ENCODE results near the gene DMTF1.

DMTF1 gene

GRCh38 chr7:87151729-87152111 lies 533 bp upstream of the DMTF1 start:
- peak overlapping the region; percentile 94 for H3K27ac Mint-ChIP-seq (ENCODE audit: low read depth)
- H3K4me1 Mint-ChIP-seq, result peaks cover 39% of the 10 kb centered on the region
- no peaks in the 10 kb centered on the region for H3K9me3 Mint-ChIP-seq
- ATAC-seq (replicated peaks; ENCODE audit: extremely low read depth, poor library complexity, severe bottlenecking), result peak; percentile 26
- H3K27me3 Mint-ChIP-seq, result no peaks in the 10 kb centered on the region
- peaks cover 17% of the 10 kb centered on the region for H3K36me3 Mint-ChIP-seq (ENCODE audit: insufficient read depth)
- peak overlapping the region; percentile 95 for H3K4me3 Mint-ChIP-seq
- DNase-seq (ENCODE audit: low spot score in 2 of 2), result no peak

- ATAC-seq (replicated peaks; ENCODE audit: extremely low read depth, poor library complexity, severe bottlenecking) (peak; percentile 22), DNase-seq (ENCODE audit: low spot score in 2 of 2) (peak; percentile 13 to 18)
- H3K9me3 Mint-ChIP-seq, result no peaks in the 10 kb centered on the region
- H3K36me3 Mint-ChIP-seq (ENCODE audit: insufficient read depth), result peaks cover 17% of the 10 kb centered on the region
- H3K4me3 Mint-ChIP-seq, result peak overlapping the region; percentile 95
- peaks cover 46% of the 10 kb centered on the region for H3K4me1 Mint-ChIP-seq
- peak overlapping the region; percentile 94 for H3K27ac Mint-ChIP-seq (ENCODE audit: low read depth)
- H3K27me3 Mint-ChIP-seq, result no peaks in the 10 kb centered on the region
These were observed 816 bp downstream of the DMTF1 start for GRCh38 chr7:87152897-87153641.

- Mint-ChIP-seq H3K36me3 (ENCODE audit: insufficient read depth) (peaks cover 17% of the 10 kb centered on the region), H3K27ac (ENCODE audit: low read depth) (no peak overlapping the region), H3K9me3 (no peaks in the 10 kb centered on the region), H3K27me3 (no peaks in the 10 kb centered on the region), H3K4me3 (peak overlapping the region; percentile 95), H3K4me1 (peaks cover 46% of the 10 kb centered on the region)
- DNase-seq (ENCODE audit: low spot score in 2 of 2), result no peak
- no peak for ATAC-seq (replicated peaks; ENCODE audit: extremely low read depth, poor library complexity, severe bottlenecking)
These were observed 1.9 kb downstream of the DMTF1 start for GRCh38 chr7:87154166-87154565.

- ATAC-seq (replicated peaks; ENCODE audit: extremely low read depth, poor library complexity, severe bottlenecking) (no peak), DNase-seq (ENCODE audit: low spot score in 2 of 2) (no peak)
- no peaks in the 10 kb centered on the region for H3K9me3 Mint-ChIP-seq
- no peak overlapping the region for H3K27ac Mint-ChIP-seq (ENCODE audit: low read depth)
- H3K36me3 Mint-ChIP-seq (ENCODE audit: insufficient read depth), result peaks cover 17% of the 10 kb centered on the region
- no peaks in the 10 kb centered on the region for H3K27me3 Mint-ChIP-seq
- peaks cover 50% of the 10 kb centered on the region for H3K4me1 Mint-ChIP-seq
- peak overlapping the region; percentile 95 for H3K4me3 Mint-ChIP-seq
These were observed 2.3 kb downstream of the DMTF1 start for GRCh38 chr7:87154569-87154968.

GRCh38 chr7:87155788-87156187 lies 3.5 kb downstream of the DMTF1 start:
- H3K27ac Mint-ChIP-seq (ENCODE audit: low read depth), result peak overlapping the region; percentile 16
- peaks cover 58% of the 10 kb centered on the region for H3K4me1 Mint-ChIP-seq
- peaks cover 21% of the 10 kb centered on the region for H3K36me3 Mint-ChIP-seq (ENCODE audit: insufficient read depth)

GRCh38 chr7:87156709-87157108 lies 4.5 kb downstream of the DMTF1 start:
- no peak for DNase-seq (ENCODE audit: low spot score in 2 of 2)
- Mint-ChIP-seq H3K27ac (ENCODE audit: low read depth) (no peak overlapping the region), H3K4me1 (peaks cover 57% of the 10 kb centered on the region), H3K4me3 (peak overlapping the region; percentile 7), H3K9me3 (no peaks in the 10 kb centered on the region), H3K36me3 (ENCODE audit: insufficient read depth) (peaks cover 21% of the 10 kb centered on the region), H3K27me3 (no peaks in the 10 kb centered on the region)
- ATAC-seq (replicated peaks; ENCODE audit: extremely low read depth, poor library complexity, severe bottlenecking), result no peak

More at GRCh38 chr7:87155788-87156187, 3.5 kb downstream of the DMTF1 start:
- DNase-seq (ENCODE audit: low spot score in 2 of 2), result no peak
- no peaks in the 10 kb centered on the region for H3K27me3 Mint-ChIP-seq
- ATAC-seq (replicated peaks; ENCODE audit: extremely low read depth, poor library complexity, severe bottlenecking), result no peak
- peak overlapping the region; percentile 43 for H3K4me3 Mint-ChIP-seq
- no peaks in the 10 kb centered on the region for H3K9me3 Mint-ChIP-seq

- ATAC-seq (replicated peaks; ENCODE audit: extremely low read depth, poor library complexity, severe bottlenecking) (no peak), DNase-seq (ENCODE audit: low spot score in 2 of 2) (no peak)
- peaks cover 21% of the 10 kb centered on the region for H3K36me3 Mint-ChIP-seq (ENCODE audit: insufficient read depth)
- H3K4me3 Mint-ChIP-seq, result no peak overlapping the region
- H3K9me3 Mint-ChIP-seq, result no peaks in the 10 kb centered on the region
- H3K27me3 Mint-ChIP-seq, result no peaks in the 10 kb centered on the region
- no peak overlapping the region for H3K27ac Mint-ChIP-seq (ENCODE audit: low read depth)
- H3K4me1 Mint-ChIP-seq, result peaks cover 46% of the 10 kb centered on the region
These were observed 7.3 kb downstream of the DMTF1 start for GRCh38 chr7:87159538-87159937.

- no peak for DNase-seq (ENCODE audit: low spot score in 2 of 2)
- H3K4me3 Mint-ChIP-seq, result no peak overlapping the region
These were observed 12.2 kb downstream of the DMTF1 start for GRCh38 chr7:87164433-87164832.

GRCh38 chr7:87170828-87171227 lies 18.6 kb downstream of the DMTF1 start:
- Mint-ChIP-seq H3K27ac (ENCODE audit: low read depth) (peak overlapping the region; percentile 67), H3K36me3 (ENCODE audit: insufficient read depth) (peaks cover 74% of the 10 kb centered on the region), H3K9me3 (no peaks in the 10 kb centered on the region), H3K4me1 (peaks cover 32% of the 10 kb centered on the region), H3K4me3 (no peak overlapping the region), H3K27me3 (no peaks in the 10 kb centered on the region)
- ATAC-seq (replicated peaks; ENCODE audit: extremely low read depth, poor library complexity, severe bottlenecking) (no peak), DNase-seq (ENCODE audit: low spot score in 2 of 2) (no peak)

More at GRCh38 chr7:87164433-87164832, 12.2 kb downstream of the DMTF1 start:
- no peak for ATAC-seq (replicated peaks; ENCODE audit: extremely low read depth, poor library complexity, severe bottlenecking)
- Mint-ChIP-seq H3K27me3 (no peaks in the 10 kb centered on the region), H3K27ac (ENCODE audit: low read depth) (no peak overlapping the region), H3K36me3 (ENCODE audit: insufficient read depth) (peaks cover 60% of the 10 kb centered on the region), H3K4me1 (peaks cover 38% of the 10 kb centered on the region), H3K9me3 (no peaks in the 10 kb centered on the region)

- Mint-ChIP-seq H3K9me3 (no peaks in the 10 kb centered on the region), H3K4me1 (peaks cover 31% of the 10 kb centered on the region), H3K4me3 (no peak overlapping the region), H3K27ac (ENCODE audit: low read depth) (no peak overlapping the region), H3K36me3 (ENCODE audit: insufficient read depth) (peaks cover 75% of the 10 kb centered on the region), H3K27me3 (no peaks in the 10 kb centered on the region)
- DNase-seq (ENCODE audit: low spot score in 2 of 2) (no peak), ATAC-seq (replicated peaks; ENCODE audit: extremely low read depth, poor library complexity, severe bottlenecking) (no peak)
These were observed 19.2 kb downstream of the DMTF1 start for GRCh38 chr7:87171282-87171934.

GRCh38 chr7:87173471-87173870 lies 21.2 kb downstream of the DMTF1 start:
- ATAC-seq (replicated peaks; ENCODE audit: extremely low read depth, poor library complexity, severe bottlenecking) (no peak), DNase-seq (ENCODE audit: low spot score in 2 of 2) (no peak)
- H3K4me3 Mint-ChIP-seq, result no peak overlapping the region
- H3K27me3 Mint-ChIP-seq, result no peaks in the 10 kb centered on the region
- peaks cover 69% of the 10 kb centered on the region for H3K36me3 Mint-ChIP-seq (ENCODE audit: insufficient read depth)
- no peaks in the 10 kb centered on the region for H3K9me3 Mint-ChIP-seq
- peak overlapping the region; percentile 19 for H3K27ac Mint-ChIP-seq (ENCODE audit: low read depth)
- H3K4me1 Mint-ChIP-seq, result peaks cover 37% of the 10 kb centered on the region

GRCh38 chr7:87178320-87178719 lies 26.1 kb downstream of the DMTF1 start:
- no peak for DNase-seq (ENCODE audit: low spot score in 2 of 2)
- Mint-ChIP-seq H3K4me3 (no peak overlapping the region), H3K27me3 (no peaks in the 10 kb centered on the region), H3K27ac (ENCODE audit: low read depth) (no peak overlapping the region), H3K36me3 (ENCODE audit: insufficient read depth) (peaks cover 60% of the 10 kb centered on the region), H3K9me3 (no peaks in the 10 kb centered on the region), H3K4me1 (peaks cover 28% of the 10 kb centered on the region)
- no peak for ATAC-seq (replicated peaks; ENCODE audit: extremely low read depth, poor library complexity, severe bottlenecking)

- Mint-ChIP-seq H3K27me3 (no peaks in the 10 kb centered on the region), H3K4me1 (peaks cover 27% of the 10 kb centered on the region), H3K9me3 (no peaks in the 10 kb centered on the region), H3K36me3 (ENCODE audit: insufficient read depth) (peaks cover 61% of the 10 kb centered on the region), H3K27ac (ENCODE audit: low read depth) (no peak overlapping the region), H3K4me3 (no peak overlapping the region)
- DNase-seq (ENCODE audit: low spot score in 2 of 2), result no peak
- no peak for ATAC-seq (replicated peaks; ENCODE audit: extremely low read depth, poor library complexity, severe bottlenecking)
These were observed 26.9 kb downstream of the DMTF1 start for GRCh38 chr7:87179180-87179579.

Data from central memory CD8-positive, alpha-beta T cell (primary cell).